ENCODE data around the gene STMN3.

STMN3 gene

GRCh38 chr20:63696628-63697356 lies 43.6 kb upstream of the STMN3 start, which contains the start of gene TNFRSF6B:
TSS of gene TNFRSF6B (plus strand) at chr20:63696652. CDS start at chr20:63696768, 116 bp downstream.
- no peak within 1 kb of the TSS for H3K9ac ChIP-seq (ENCODE audit: low read length)
- no peaks in the 10 kb centered on the region for H3K27me3 ChIP-seq (ENCODE audit: control insufficient read depth, insufficient read depth, low read length)
- H3K27ac ChIP-seq (ENCODE audit: low read length): no peak within 1 kb of the TSS
- no peaks in the 10 kb centered on the region for H3K4me1 ChIP-seq (ENCODE audit: control insufficient read depth, low read depth, low read length)
- H3K36me3 ChIP-seq (ENCODE audit: control insufficient read depth, low read depth, low read length): no peaks in the 10 kb centered on the region
- no peaks in the 10 kb centered on the region for H3K9me3 ChIP-seq (ENCODE audit: control insufficient read depth, low read depth, low read length)
- H3K4me3 ChIP-seq (ENCODE audit: low read length): peak within 1 kb of the TSS; percentile 45

- no peaks in the 10 kb centered on the region for H3K4me1 ChIP-seq (ENCODE audit: control insufficient read depth, low read depth, low read length)
- no peak overlapping the region for H3K27ac ChIP-seq (ENCODE audit: low read length)
- no peaks in the 10 kb centered on the region for H3K9me3 ChIP-seq (ENCODE audit: control insufficient read depth, low read depth, low read length)
- no peaks in the 10 kb centered on the region for H3K27me3 ChIP-seq (ENCODE audit: control insufficient read depth, insufficient read depth, low read length)
- H3K36me3 ChIP-seq (ENCODE audit: control insufficient read depth, low read depth, low read length): no peaks in the 10 kb centered on the region
- no peak overlapping the region for H3K9ac ChIP-seq (ENCODE audit: low read length)
- peak overlapping the region; percentile 45 for H3K4me3 ChIP-seq (ENCODE audit: low read length)
Observed at GRCh38 chr20:63696306-63696627, 43.0 kb upstream of the STMN3 start.

GRCh38 chr20:63695424-63696305 lies 42.4 kb upstream of the STMN3 start:
- Histone ChIP-seq H3K27ac (ENCODE audit: low read length) (no peak overlapping the region), H3K4me1 (ENCODE audit: control insufficient read depth, low read depth, low read length) (no peaks in the 10 kb centered on the region), H3K27me3 (ENCODE audit: control insufficient read depth, insufficient read depth, low read length) (no peaks in the 10 kb centered on the region), H3K36me3 (ENCODE audit: control insufficient read depth, low read depth, low read length) (no peaks in the 10 kb centered on the region), H3K9ac (ENCODE audit: low read length) (no peak overlapping the region), H3K4me3 (ENCODE audit: low read length) (no peak overlapping the region), H3K9me3 (ENCODE audit: control insufficient read depth, low read depth, low read length) (no peaks in the 10 kb centered on the region)

GRCh38 chr20:63694584-63695423 lies 41.6 kb upstream of the STMN3 start:
- Histone ChIP-seq H3K27ac (ENCODE audit: low read length) (no peak overlapping the region), H3K9me3 (ENCODE audit: control insufficient read depth, low read depth, low read length) (no peaks in the 10 kb centered on the region), H3K4me3 (ENCODE audit: low read length) (no peak overlapping the region), H3K36me3 (ENCODE audit: control insufficient read depth, low read depth, low read length) (no peaks in the 10 kb centered on the region), H3K9ac (ENCODE audit: low read length) (no peak overlapping the region), H3K4me1 (ENCODE audit: control insufficient read depth, low read depth, low read length) (no peaks in the 10 kb centered on the region), H3K27me3 (ENCODE audit: control insufficient read depth, insufficient read depth, low read length) (no peaks in the 10 kb centered on the region)

GRCh38 chr20:63693733-63694583 lies 40.7 kb upstream of the STMN3 start:
- H3K27ac ChIP-seq (ENCODE audit: low read length): no peak overlapping the region
- H3K27me3 ChIP-seq (ENCODE audit: control insufficient read depth, insufficient read depth, low read length): no peaks in the 10 kb centered on the region
- no peaks in the 10 kb centered on the region for H3K9me3 ChIP-seq (ENCODE audit: control insufficient read depth, low read depth, low read length)
- H3K4me1 ChIP-seq (ENCODE audit: control insufficient read depth, low read depth, low read length): no peaks in the 10 kb centered on the region
- H3K36me3 ChIP-seq (ENCODE audit: control insufficient read depth, low read depth, low read length): no peaks in the 10 kb centered on the region
- no peak overlapping the region for H3K9ac ChIP-seq (ENCODE audit: low read length)
- H3K4me3 ChIP-seq (ENCODE audit: low read length): no peak overlapping the region

GRCh38 chr20:63693083-63693732 lies 40.0 kb upstream of the STMN3 start:
- Histone ChIP-seq H3K9ac (ENCODE audit: low read length) (no peak overlapping the region), H3K36me3 (ENCODE audit: control insufficient read depth, low read depth, low read length) (no peaks in the 10 kb centered on the region), H3K9me3 (ENCODE audit: control insufficient read depth, low read depth, low read length) (no peaks in the 10 kb centered on the region), H3K27me3 (ENCODE audit: control insufficient read depth, insufficient read depth, low read length) (no peaks in the 10 kb centered on the region), H3K27ac (ENCODE audit: low read length) (no peak overlapping the region), H3K4me3 (ENCODE audit: low read length) (no peak overlapping the region), H3K4me1 (ENCODE audit: control insufficient read depth, low read depth, low read length) (no peaks in the 10 kb centered on the region)

GRCh38 chr20:63692436-63693082 lies 39.3 kb upstream of the STMN3 start:
- no peak overlapping the region for H3K9ac ChIP-seq (ENCODE audit: low read length)
- H3K27ac ChIP-seq (ENCODE audit: low read length): no peak overlapping the region
- no peaks in the 10 kb centered on the region for H3K4me1 ChIP-seq (ENCODE audit: control insufficient read depth, low read depth, low read length)

GRCh38 chr20:63691711-63692435 lies 38.6 kb upstream of the STMN3 start:
- Histone ChIP-seq H3K9me3 (ENCODE audit: control insufficient read depth, low read depth, low read length) (no peaks in the 10 kb centered on the region), H3K4me3 (ENCODE audit: low read length) (no peak overlapping the region), H3K4me1 (ENCODE audit: control insufficient read depth, low read depth, low read length) (no peaks in the 10 kb centered on the region), H3K36me3 (ENCODE audit: control insufficient read depth, low read depth, low read length) (no peaks in the 10 kb centered on the region), H3K27me3 (ENCODE audit: control insufficient read depth, insufficient read depth, low read length) (no peaks in the 10 kb centered on the region), H3K9ac (ENCODE audit: low read length) (no peak overlapping the region), H3K27ac (ENCODE audit: low read length) (no peak overlapping the region)

More at GRCh38 chr20:63692436-63693082, 39.3 kb upstream of the STMN3 start:
- H3K9me3 ChIP-seq (ENCODE audit: control insufficient read depth, low read depth, low read length): no peaks in the 10 kb centered on the region
- H3K36me3 ChIP-seq (ENCODE audit: control insufficient read depth, low read depth, low read length): no peaks in the 10 kb centered on the region
- no peak overlapping the region for H3K4me3 ChIP-seq (ENCODE audit: low read length)
- no peaks in the 10 kb centered on the region for H3K27me3 ChIP-seq (ENCODE audit: control insufficient read depth, insufficient read depth, low read length)

- H3K27ac ChIP-seq (ENCODE audit: low read length): no peak overlapping the region
- no peaks in the 10 kb centered on the region for H3K4me1 ChIP-seq (ENCODE audit: control insufficient read depth, low read depth, low read length)
- no peaks in the 10 kb centered on the region for H3K9me3 ChIP-seq (ENCODE audit: control insufficient read depth, low read depth, low read length)
- no peak overlapping the region for H3K9ac ChIP-seq (ENCODE audit: low read length)
- no peak overlapping the region for H3K4me3 ChIP-seq (ENCODE audit: low read length)
- H3K36me3 ChIP-seq (ENCODE audit: control insufficient read depth, low read depth, low read length): no peaks in the 10 kb centered on the region
- H3K27me3 ChIP-seq (ENCODE audit: control insufficient read depth, insufficient read depth, low read length): no peaks in the 10 kb centered on the region
Observed at GRCh38 chr20:63690898-63691710, 37.9 kb upstream of the STMN3 start.
